GM18873 (cell line): Measurements from ENCODE around the gene ZBTB7C.
"Not testable (repeated sequence)": the region's sequence is repeated elsewhere in the genome, so short reads cannot be mapped to it uniquely, and the experiment has no call there.

Experiments
- ATAC-seq: cut with Tn5 transposase; IDR thresholded peaks from one replicate; pipeline ENCODE4 v1.9.1; 2021; ENCODE audit warnings: mild to moderate bottlenecking, moderate library complexity, moderate number of reproducible peaks; ENCODE audit not compliant: unreplicated experiment, low FRiP score

Gene ZBTB7C

DNA sequence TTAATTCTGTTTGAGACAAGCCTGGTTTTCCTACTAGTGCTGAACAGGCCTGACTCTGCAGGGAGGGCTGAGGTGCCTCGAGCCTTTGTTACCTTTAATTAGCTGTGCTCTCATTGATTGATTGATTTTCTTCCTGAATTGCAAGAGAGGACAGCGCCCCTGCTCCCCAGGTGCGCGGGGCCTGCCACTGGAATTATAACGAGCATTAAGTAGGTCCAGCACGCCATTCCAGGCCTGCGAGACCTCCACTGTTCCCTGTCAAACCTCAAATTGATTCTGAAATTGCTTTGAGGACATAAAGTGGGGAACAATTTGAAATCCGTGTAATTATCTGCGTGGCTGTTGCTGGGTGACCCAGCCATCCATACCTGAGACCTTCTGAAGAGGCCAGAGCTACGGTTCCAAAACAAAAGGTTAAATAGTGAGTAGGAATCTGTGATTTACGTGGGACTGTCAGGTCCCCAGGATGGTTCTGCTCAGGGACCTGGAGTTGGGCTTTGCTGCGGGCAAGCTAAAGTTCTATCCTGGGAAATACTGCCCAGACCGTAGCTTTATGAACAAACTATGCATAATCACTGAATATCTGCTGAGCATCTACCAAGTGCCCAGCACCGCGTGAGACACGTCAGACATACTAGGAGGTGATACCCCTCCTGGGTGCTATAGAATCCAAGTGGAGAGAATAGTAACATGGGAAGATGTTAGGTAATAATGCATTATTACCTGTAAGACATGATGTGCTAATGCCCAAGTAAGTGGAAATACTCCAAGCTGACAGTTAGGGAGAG, 104.1 kb downstream of the ZBTB7C start:
- ATAC-seq: no peak

DNA sequence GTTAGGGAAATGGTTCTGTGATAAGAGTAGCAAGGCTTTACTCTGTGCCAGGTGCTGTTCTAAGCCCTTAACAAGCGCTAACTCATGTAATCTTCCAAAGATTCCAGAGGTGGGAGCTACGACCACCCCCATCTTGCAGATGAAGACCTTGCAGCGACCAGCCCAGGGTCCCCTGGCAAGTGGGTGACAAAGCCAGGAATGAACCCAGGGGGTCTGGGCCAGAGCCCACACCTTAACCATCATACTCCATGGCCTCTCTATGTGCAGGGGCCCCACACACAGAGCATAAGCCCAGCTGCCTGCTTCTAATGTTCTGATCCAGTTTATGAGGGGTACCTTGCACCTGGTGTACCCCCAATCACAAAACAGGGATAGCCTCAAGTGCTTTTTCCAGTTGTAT, 105.3 kb downstream of the ZBTB7C start:
- no peak for ATAC-seq

GRCh38 chr18:48302736-48303135, 106.4 kb downstream of the ZBTB7C start:
- ATAC-seq: no peak

- no peak for ATAC-seq
Measured at GRCh38 chr18:48300463-48300961, 108.7 kb downstream of the ZBTB7C start.

GRCh38 chr18:48297139-48297538, 112.0 kb downstream of the ZBTB7C start:
- ATAC-seq: no peak

- no peak for ATAC-seq
Measured at GRCh38 chr18:48296581-48296980, 112.6 kb downstream of the ZBTB7C start.

- ATAC-seq: no peak
Measured at GRCh38 chr18:48295586-48296311, 113.4 kb downstream of the ZBTB7C start.

GRCh38 chr18:48294899-48295585, 114.1 kb downstream of the ZBTB7C start:
- no peak for ATAC-seq

GRCh38 chr18:48293954-48294898, 115.0 kb downstream of the ZBTB7C start:
- no peak for ATAC-seq

DNA sequence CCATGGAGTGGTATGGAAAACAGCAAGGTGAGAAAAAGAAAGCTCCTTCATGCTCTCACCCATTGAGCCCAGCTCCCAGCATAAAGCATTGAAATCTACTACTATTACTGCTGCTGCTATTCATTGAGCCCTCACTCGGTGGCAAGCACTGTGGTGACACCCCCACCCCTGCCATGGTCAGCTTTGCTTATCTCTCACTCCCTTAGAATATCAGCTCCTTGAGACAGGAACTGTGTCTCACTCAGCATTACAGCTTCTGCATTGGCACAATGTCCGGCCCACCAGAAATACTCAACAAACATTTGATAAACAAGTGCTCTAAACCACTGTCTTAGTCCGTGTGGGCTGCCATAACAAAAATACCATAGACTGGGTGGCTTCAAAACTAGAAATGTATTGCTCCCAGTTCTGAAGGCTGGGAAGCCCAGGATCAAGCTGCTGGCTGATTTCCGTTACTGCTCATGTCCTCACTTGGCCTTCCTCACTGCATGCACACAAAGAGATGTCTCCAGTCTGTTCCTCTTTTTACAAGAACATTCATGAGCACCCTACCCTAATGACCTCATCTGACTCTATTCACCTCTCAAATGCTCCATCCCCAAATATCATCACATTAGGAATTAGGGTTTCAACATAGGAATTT, 116.3 kb downstream of the ZBTB7C start:
- ATAC-seq: no peak

DNA sequence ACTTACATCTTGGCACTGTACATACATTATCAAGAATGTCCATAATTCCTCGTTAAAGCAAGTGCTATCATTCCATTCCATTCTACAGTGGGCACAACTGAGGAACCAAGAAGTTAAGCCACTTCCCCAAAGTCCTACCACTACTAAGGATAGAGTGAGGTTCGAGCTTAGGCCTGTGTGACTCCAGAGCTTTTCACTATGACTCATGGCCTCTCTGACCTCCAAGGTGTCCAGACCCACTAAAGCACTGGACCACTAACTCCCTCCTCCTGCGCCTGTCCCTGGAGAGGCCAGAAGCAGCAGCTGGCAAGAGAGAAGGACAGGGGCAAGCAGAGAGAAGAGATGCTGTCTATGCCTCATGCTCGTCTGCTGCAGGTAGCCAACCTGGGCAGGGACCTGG, 117.0 kb downstream of the ZBTB7C start:
- no peak for ATAC-seq

- ATAC-seq: no peak
Measured at GRCh38 chr18:48290162-48290926, 118.8 kb downstream of the ZBTB7C start.

DNA sequence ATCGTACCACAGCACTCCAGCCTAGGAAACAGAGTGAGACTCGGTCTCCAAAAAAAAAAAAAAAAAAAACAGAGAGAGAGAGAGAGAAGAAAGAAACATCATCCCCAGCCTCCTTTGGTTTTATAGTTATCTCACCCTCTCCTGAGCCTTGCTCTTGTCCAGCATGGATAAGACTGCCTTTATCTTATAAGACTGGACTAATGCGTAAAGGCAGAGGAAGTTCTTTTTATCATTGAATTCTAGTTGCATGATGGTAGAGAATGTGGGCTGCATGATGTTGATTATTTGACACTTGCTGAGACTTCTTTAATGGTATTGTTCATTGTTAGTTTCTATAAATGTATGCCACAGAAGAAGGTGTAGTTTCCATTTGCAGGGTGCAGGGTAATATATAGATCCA, 124.4 kb downstream of the ZBTB7C start:
- no peak for ATAC-seq

DNA sequence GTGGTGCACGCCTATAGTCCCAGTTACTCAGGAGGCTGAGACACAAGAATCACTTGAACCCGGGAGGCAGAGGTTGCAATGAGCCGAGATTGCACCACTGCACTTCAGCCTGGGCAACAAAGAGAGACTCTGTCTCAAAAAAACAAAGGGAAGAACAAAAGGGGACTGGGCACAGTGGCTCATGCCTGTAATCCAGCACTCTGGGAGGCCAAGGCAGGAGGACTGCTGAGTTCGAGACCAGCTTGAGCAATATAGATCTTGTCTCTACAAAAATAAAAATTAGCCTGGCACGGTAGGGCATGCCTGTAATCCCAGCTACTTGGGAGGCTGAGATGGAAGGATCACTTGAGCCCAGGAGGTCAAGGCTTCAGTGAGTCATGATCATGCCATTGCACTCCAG, 125.2 kb downstream of the ZBTB7C start:
- ATAC-seq: not testable (repeated sequence)

DNA sequence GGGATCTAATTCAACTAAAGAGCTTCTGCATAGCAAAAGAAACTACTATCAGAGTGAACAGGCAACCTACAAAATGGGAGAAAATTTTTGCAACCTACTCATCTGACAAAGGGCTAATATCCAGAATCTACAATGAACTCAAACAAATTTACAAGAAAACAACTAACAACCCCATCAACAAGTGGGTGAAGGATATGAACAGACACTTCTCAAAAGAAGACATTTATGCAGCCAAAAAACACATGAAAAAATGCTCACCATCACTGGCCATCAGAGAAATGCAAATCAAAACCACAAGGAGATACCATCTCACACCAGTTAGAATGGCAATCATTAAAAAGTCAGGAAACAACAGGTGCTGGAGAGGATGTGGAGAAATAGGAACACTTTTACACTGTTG, 127.7 kb downstream of the ZBTB7C start:
- ATAC-seq: not testable (repeated sequence)

- no peak for ATAC-seq
Measured at GRCh38 chr18:48279312-48279711, 129.9 kb downstream of the ZBTB7C start.

DNA sequence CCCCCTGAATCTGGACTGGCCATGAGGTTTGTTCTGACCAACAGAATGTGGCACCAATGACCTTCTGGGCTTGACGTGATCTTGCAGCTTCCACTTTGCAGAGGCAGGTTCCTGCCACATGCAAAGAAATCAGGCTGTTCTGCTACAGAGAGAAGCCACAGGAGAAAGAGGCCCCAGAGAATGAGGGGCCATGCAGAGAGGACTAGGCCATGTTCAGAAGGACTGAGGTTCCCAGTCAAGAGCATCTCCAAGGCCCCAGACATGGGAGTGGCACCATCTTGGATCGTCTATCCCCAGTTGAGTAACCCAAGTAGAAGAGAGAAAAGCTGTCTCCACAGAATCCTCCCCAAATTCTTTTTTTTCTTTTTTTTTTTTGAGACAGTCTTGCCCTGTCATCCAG, 131.1 kb downstream of the ZBTB7C start:
- ATAC-seq: no peak

GRCh38 chr18:48274301-48274700, 134.9 kb downstream of the ZBTB7C start:
- no peak for ATAC-seq

GRCh38 chr18:48270929-48271328, 138.3 kb downstream of the ZBTB7C start:
- ATAC-seq: no peak
